ENCODE measurements around the gene SH3PXD2B.

The SH3PXD2B gene

GRCh38 chr5:172312286-172312685 is 142.0 kb downstream of the SH3PXD2B start:
- no peak for DNase-seq (ENCODE audit: low spot score)
- no peak for TF ChIP-seq CTCF (IDR thresholded peaks at IDR 0.05; ENCODE audit: extremely low read depth, missing control alignments)

GRCh38 chr5:172311605-172312004 is 142.7 kb downstream of the SH3PXD2B start:
- TF ChIP-seq CTCF (IDR thresholded peaks at IDR 0.05; ENCODE audit: extremely low read depth, missing control alignments) = no peak
- DNase-seq (ENCODE audit: low spot score) = no peak

GRCh38 chr5:172311026-172311425 is 143.3 kb downstream of the SH3PXD2B start:
- DNase-seq (ENCODE audit: low spot score) = no peak
- TF ChIP-seq CTCF (IDR thresholded peaks at IDR 0.05; ENCODE audit: extremely low read depth, missing control alignments) = no peak

GRCh38 chr5:172305380-172305779 is 148.9 kb downstream of the SH3PXD2B start:
- no peak for TF ChIP-seq CTCF (IDR thresholded peaks at IDR 0.05; ENCODE audit: extremely low read depth, missing control alignments)
- DNase-seq (ENCODE audit: low spot score) = no peak

- TF ChIP-seq CTCF (IDR thresholded peaks at IDR 0.05; ENCODE audit: extremely low read depth, missing control alignments) = no peak
- DNase-seq (ENCODE audit: low spot score) = no peak
Measured at GRCh38 chr5:172303572-172304335, 150.6 kb downstream of the SH3PXD2B start.

- DNase-seq (ENCODE audit: low spot score) = no peak
- TF ChIP-seq CTCF (IDR thresholded peaks at IDR 0.05; ENCODE audit: extremely low read depth, missing control alignments) = no peak
Measured at GRCh38 chr5:172303162-172303561, 151.2 kb downstream of the SH3PXD2B start.

GRCh38 chr5:172302047-172302710 is 152.1 kb downstream of the SH3PXD2B start:
- TF ChIP-seq CTCF (IDR thresholded peaks at IDR 0.05; ENCODE audit: extremely low read depth, missing control alignments) = no peak
- DNase-seq (ENCODE audit: low spot score) = no peak
